K562 (cell line): ENCODE data around the gene ACTR1B. TPM values are rescaled to one million over a fixed set of nuclear protein-coding genes. Genes with fewer than 3 reads are reported as not detected.

Experiments
- ASH1L ChIP-seq: fragments of 450-650 bp; IDR thresholded peaks from 2 replicates; pipeline ENCODE4 v1.6.1; 2018; ENCODE audit warnings: borderline replicate concordance, mild to moderate bottlenecking, low read depth; ENCODE audit not compliant: partially characterized antibody
- CEBPB ChIP-seq: fragments of 450-650 bp; IDR thresholded peaks from 2 replicates; pipeline ENCODE4 v1.6.1; 2016; ENCODE audit warnings: missing genetic modification characterization, missing compliant biosample characterization
- CXXC5 ChIP-seq: fragments of 250-450 bp; sonication (Bioruptor Pico); IDR thresholded peaks from 2 replicates; pipeline ENCODE4 v1.8.0; 2022; ENCODE audit warnings: inconsistent platforms, mild to moderate bottlenecking, moderate library complexity
- E2F8 ChIP-seq: fragments of 450-650 bp; IDR thresholded peaks from 2 replicates; pipeline ENCODE4 v1.7.1; 2018; ENCODE audit warnings: mild to moderate bottlenecking, low read depth; ENCODE audit not compliant: partially characterized antibody
- JUND ChIP-seq, 2 experiments: IDR thresholded peaks; 2 replicates in 1 of 2; 3 replicates in 1 of 2; pipeline ENCODE4 v1.6.1; 2011; ENCODE audit warnings: borderline replicate concordance in 2 of 2, low read depth in 2 of 2, low read length in 2 of 2, improper control_type of control experiment in 1 of 2, missing biosample characterization in 1 of 2, missing genetic modification characterization in 1 of 2, missing genetic modification reagents in 1 of 2
- KLF16 ChIP-seq: IDR thresholded peaks from 2 replicates; pipeline ENCODE4 v1.6.1; 2016; ENCODE audit warnings: antibody characterized with exemption
- L3MBTL2 ChIP-seq: fragments of 450-650 bp; IDR thresholded peaks from 2 replicates; pipeline ENCODE4 v1.6.1; 2016; ENCODE audit warnings: mild to moderate bottlenecking, moderate library complexity
- POLR2B ChIP-seq: fragments of 450-650 bp; IDR thresholded peaks from 2 replicates; pipeline ENCODE4 v1.6.1; 2018; ENCODE audit warnings: low read depth; ENCODE audit not compliant: partially characterized antibody
- RBBP5 ChIP-seq: fragments of 200-600 bp; sonication (generic); IDR thresholded peaks from 2 replicates; pipeline ENCODE4 v1.6.1; 2012; ENCODE audit warnings: borderline replicate concordance, mild to moderate bottlenecking, low read length, control low read depth, inconsistent platforms; ENCODE audit not compliant: insufficient read depth, poor library complexity, severe bottlenecking
- RBM15 ChIP-seq: fragments of 200-400 bp; formaldehyde crosslinking; IDR thresholded peaks from 2 replicates; pipeline ENCODE4 v1.6.1; 2018; ENCODE audit warnings: mild to moderate bottlenecking, low read length, moderate library complexity; ENCODE audit not compliant: insufficient read depth
- SMAD2 ChIP-seq: fragments of 150-350 bp; IDR thresholded peaks from 2 replicates; pipeline ENCODE4 v1.6.1; 2014; ENCODE audit warnings: low read depth, mild to moderate bottlenecking, low read length
- SPI1 ChIP-seq: IDR thresholded peaks from 2 replicates; pipeline ENCODE4 v1.6.1; 2011; ENCODE audit warnings: low read depth, low read length, control low read depth, borderline replicate concordance
- ZBTB9 ChIP-seq: fragments of 450-650 bp; formaldehyde crosslinking; IDR thresholded peaks from 2 replicates; pipeline ENCODE4 v1.4.0; 2020; ENCODE audit warnings: mild to moderate bottlenecking, moderate library complexity
- ZC3H4 ChIP-seq: sonication (generic); formaldehyde crosslinking; IDR thresholded peaks from 2 replicates; pipeline ENCODE4 v1.9.0; 2021; ENCODE audit warnings: missing genetic modification reagents, borderline replicate concordance
- ZNF133 ChIP-seq: fragments of 250-450 bp; sonication (Bioruptor Pico); IDR thresholded peaks from 2 replicates; pipeline ENCODE4 v1.4.0; 2020; ENCODE audit warnings: mild to moderate bottlenecking
- ZNF408 ChIP-seq: fragments of 250-450 bp; sonication (Bioruptor Pico); IDR thresholded peaks from 2 replicates; pipeline ENCODE4 v1.4.0; 2020; ENCODE audit warnings: low read depth, mild to moderate bottlenecking, moderate library complexity
- ZNF431 ChIP-seq: sonication (generic); formaldehyde crosslinking; IDR thresholded peaks from 2 replicates; pipeline ENCODE4 v1.8.0; 2022; ENCODE audit warnings: mild to moderate bottlenecking, missing genetic modification reagents
- ZNF780A ChIP-seq: fragments of 250-450 bp; sonication (Bioruptor Pico); IDR thresholded peaks from 2 replicates; pipeline ENCODE4 v1.5.0; 2021; ENCODE audit warnings: mild to moderate bottlenecking
- polyA plus RNA-seq, 8 experiments: library from polyadenylated mRNA; depleted of rRNA in 4 of 8; stranded (reverse) in 5 of 8; unstranded in 3 of 8; fragments of >200 nt; fragmentation: Nextera tagmentation in 2 of 8; fragmentation: Illumina TruSeq in 1 of 8; extraction: Ambion mirVana in 2 of 8; extraction: Trizol in 1 of 8; gene quantifications; 2 replicates each; pipeline versions ENCODE4 v1.2.1 to v1.2.3, GENCODE V29; 2011 to 2014; ENCODE audit warnings: inconsistent platforms in 1 of 8, missing spikeins in 1 of 8
- total RNA-seq, 7 experiments: library from RNA; depleted of rRNA in 6 of 7; stranded (reverse); fragments of >200 nt in 6 of 7; fragmentation: Illumina TruSeq in 2 of 7; extraction: Trizol in 2 of 7; gene quantifications; 2 replicates each; pipeline versions ENCODE4 v1.2.1 to v1.2.3, GENCODE V29; 2011 to 2021; ENCODE audit warnings: low replicate concordance in 1 of 7
- TF ChIP-seq, protein P1 (sequence below): sonication (generic); formaldehyde crosslinking; IDR thresholded peaks from 2 replicates; pipeline ENCODE4 v1.8.1; 2022; ENCODE audit warnings: missing genetic modification reagents
- TF ChIP-seq, protein P2 (sequence below), 2 experiments: fragments of 450-650 bp; conservative IDR thresholded peaks; 2 replicates each; pipeline ENCODE4 v1.6.1; 2017; ENCODE audit warnings: mild to moderate bottlenecking in 2 of 2, moderate library complexity in 2 of 2

ACTR1B gene
- total and polyA plus RNA-seq, 9 of the 15 experiments (the other 6 are each of a cell fraction or from before 2014, with no cell fraction given), result 0.49 to 42.3 (median 22.5) TPM

DNA sequence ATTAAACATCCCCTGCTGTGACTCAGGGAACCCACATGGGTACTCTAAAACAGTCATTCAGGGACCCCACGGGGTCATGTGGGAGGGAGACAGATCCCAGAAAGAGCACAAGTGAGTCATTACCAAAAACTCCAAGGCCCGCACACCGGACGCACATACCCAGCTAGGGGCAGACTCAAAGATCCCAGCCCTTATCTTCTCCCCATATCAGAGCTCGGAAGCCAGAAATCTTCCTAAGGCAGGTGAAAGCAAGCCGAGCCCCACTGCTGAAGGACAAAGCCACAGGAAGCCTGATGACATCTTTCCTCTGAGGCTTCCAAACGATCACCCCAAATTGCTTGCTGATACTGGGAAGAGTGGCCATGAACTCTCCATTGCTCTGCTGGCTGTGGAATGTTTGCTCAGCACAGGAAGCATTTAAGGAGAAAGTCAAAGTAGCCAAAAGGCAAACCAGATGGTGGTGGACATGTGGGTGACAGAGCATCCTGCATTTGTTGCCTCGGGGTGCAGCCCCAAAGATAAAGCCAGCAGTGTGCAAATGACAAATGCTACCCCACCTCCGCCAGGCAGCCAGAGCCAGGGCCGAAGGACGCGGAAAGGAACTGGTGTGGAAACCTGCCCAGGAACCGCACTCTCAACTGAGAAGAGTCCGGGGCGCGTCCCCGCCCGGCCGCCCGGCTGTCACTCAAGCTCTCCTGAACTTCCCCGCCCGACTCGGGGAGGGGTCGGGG is 784 bp downstream of the ACTR1B start (continued):
- TF ChIP-seq RBBP5 (no peak), ASH1L (no peak), CXXC5 (CRISPR knock-in tag) (peak; percentile 4; the same call in 1 of the 2 replicates), ZNF408 (no peak), ZBTB9 (0 out of 2 replicates have a peak, but pooled peaks have one; percentile 26), JUND (IDR thresholded peaks at IDR 0.05; ENCODE audit: borderline replicate concordance, low read depth, low read length) (peak; percentile 86), JUND (tag; IDR thresholded peaks at IDR 0.05; ENCODE audit: borderline replicate concordance, low read depth, low read length) (peak; percentile 29; the same call in 1 of the 3 replicates), POLR2B (peak; percentile 26), L3MBTL2 (no peak), ZNF431 (no peak), CEBPB (tag) (no peak), RBM15 (no peak), E2F8 (no peak), ZNF133 (CRISPR knock-in tag) (no peak), SMAD2 (no peak), SPI1 (0 out of 2 replicates have a peak, but pooled peaks have one; percentile 2), ZNF780A (CRISPR knock-in tag) (no peak), KLF16 (no peak), ZC3H4 (CRISPR knock-in tag) (no peak; the same call in 1 of the 2 replicates)
- TF ChIP-seq, protein P1, sequence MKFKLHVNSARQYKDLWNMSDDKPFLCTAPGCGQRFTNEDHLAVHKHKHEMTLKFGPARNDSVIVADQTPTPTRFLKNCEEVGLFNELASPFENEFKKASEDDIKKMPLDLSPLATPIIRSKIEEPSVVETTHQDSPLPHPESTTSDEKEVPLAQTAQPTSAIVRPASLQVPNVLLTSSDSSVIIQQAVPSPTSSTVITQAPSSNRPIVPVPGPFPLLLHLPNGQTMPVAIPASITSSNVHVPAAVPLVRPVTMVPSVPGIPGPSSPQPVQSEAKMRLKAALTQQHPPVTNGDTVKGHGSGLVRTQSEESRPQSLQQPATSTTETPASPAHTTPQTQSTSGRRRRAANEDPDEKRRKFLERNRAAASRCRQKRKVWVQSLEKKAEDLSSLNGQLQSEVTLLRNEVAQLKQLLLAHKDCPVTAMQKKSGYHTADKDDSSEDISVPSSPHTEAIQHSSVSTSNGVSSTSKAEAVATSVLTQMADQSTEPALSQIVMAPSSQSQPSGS (CRISPR knock-in tag), result no peak
- TF ChIP-seq, protein P2, sequence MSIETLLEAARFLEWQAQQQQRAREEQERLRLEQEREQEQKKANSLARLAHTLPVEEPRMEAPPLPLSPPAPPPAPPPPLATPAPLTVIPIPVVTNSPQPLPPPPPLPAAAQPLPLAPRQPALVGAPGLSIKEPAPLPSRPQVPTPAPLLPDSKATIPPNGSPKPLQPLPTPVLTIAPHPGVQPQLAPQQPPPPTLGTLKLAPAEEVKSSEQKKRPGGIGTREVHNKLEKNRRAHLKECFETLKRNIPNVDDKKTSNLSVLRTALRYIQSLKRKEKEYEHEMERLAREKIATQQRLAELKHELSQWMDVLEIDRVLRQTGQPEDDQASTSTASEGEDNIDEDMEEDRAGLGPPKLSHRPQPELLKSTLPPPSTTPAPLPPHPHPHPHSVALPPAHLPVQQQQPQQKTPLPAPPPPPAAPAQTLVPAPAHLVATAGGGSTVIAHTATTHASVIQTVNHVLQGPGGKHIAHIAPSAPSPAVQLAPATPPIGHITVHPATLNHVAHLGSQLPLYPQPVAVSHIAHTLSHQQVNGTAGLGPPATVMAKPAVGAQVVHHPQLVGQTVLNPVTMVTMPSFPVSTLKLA (conservative IDR thresholded peaks at IDR 0.05), result peak; percentile 40 to 55; a peak in 3 of 4 replicates
